CD8-positive, alpha-beta memory T cell (primary cell): Measurements from ENCODE around the gene ADGRG2. TPM values are rescaled to one million over a fixed set of nuclear protein-coding genes. Genes with fewer than 3 reads are reported as not detected.

ENCODE experiments used
- CTCF ChIA-PET: fragments of 350-600 bp; sonication (Branson Sonifier 250); formaldehyde crosslinking; loops from one replicate; lab custom pipeline; 2021; ENCODE audit warnings: antibody characterized with exemption; lab: Charles Lee
- POLR2A ChIA-PET: fragments of 350-600 bp; sonication (Branson Sonifier 250); formaldehyde crosslinking; loops from one replicate; lab custom pipeline; 2021; ENCODE audit warnings: antibody characterized with exemption; lab: Charles Lee
- DNase-seq, 5 donors: peaks; one replicate each; pipeline versions ENCODE4 v3.0.0 to v3.0.0-alpha.2; 2020 to 2022; ENCODE audit warnings: mixed read lengths in 1 of 5
- H3K27ac ChIP-seq: one replicate; pipeline ENCODE4 v1.7.0; 2013; ENCODE audit warnings: low read depth, mild to moderate bottlenecking, low read length, moderate library complexity
- H3K27me3 ChIP-seq: 2 replicates; pipeline ENCODE4 v1.7.0; 2013; ENCODE audit warnings: low read length, mild to moderate bottlenecking; ENCODE audit not compliant: insufficient read depth, poor library complexity, severe bottlenecking
- H3K36me3 ChIP-seq: 2 replicates; pipeline ENCODE4 v1.7.0; 2013; ENCODE audit warnings: mild to moderate bottlenecking, low read length, moderate library complexity; ENCODE audit not compliant: insufficient read depth
- H3K4me1 ChIP-seq: 2 replicates; pipeline ENCODE4 v1.7.0; 2013; ENCODE audit warnings: mild to moderate bottlenecking, low read length, moderate library complexity; ENCODE audit not compliant: insufficient read depth
- H3K4me3 ChIP-seq: 2 replicates; pipeline ENCODE4 v1.7.0; 2013; ENCODE audit warnings: mild to moderate bottlenecking, low read length
- H3K9me3 ChIP-seq: 2 replicates; pipeline ENCODE4 v1.7.0; 2013; ENCODE audit warnings: mild to moderate bottlenecking, low read length
- H3K27ac Mint-ChIP-seq, 8 donors: one replicate each; pipeline ENCODE4 v1.8.0; 2020 to 2021; ENCODE audit warnings: mixed read lengths in 8 of 8, mild to moderate bottlenecking in 6 of 8, inconsistent platforms in 3 of 8, moderate library complexity in 3 of 8
- H3K27me3 Mint-ChIP-seq, 2 donors: one replicate each; pipeline ENCODE4 v1.8.0; 2020 to 2021; ENCODE audit warnings: mixed read lengths in 2 of 2, mild to moderate bottlenecking in 1 of 2, moderate library complexity in 1 of 2
- H3K36me3 Mint-ChIP-seq, 3 donors: one replicate each; pipeline ENCODE4 v1.8.0; 2020 to 2021; ENCODE audit warnings: mixed read lengths in 3 of 3, inconsistent platforms in 1 of 3, mild to moderate bottlenecking in 1 of 3
- H3K4me1 Mint-ChIP-seq, 3 donors: one replicate each; pipeline ENCODE4 v1.8.0; 2020 to 2021; ENCODE audit warnings: mixed read lengths in 3 of 3, inconsistent platforms in 1 of 3, mild to moderate bottlenecking in 1 of 3
- H3K4me3 Mint-ChIP-seq, 7 donors: one replicate each; pipeline ENCODE4 v1.8.0; 2020 to 2021; ENCODE audit warnings: mixed read lengths in 7 of 7, mild to moderate bottlenecking in 6 of 7, moderate library complexity in 4 of 7, inconsistent platforms in 2 of 7
- H3K9me3 Mint-ChIP-seq, 5 donors: one replicate each; pipeline ENCODE4 v1.8.0; 2020 to 2022; ENCODE audit warnings: mixed read lengths in 5 of 5, mild to moderate bottlenecking in 3 of 5, moderate library complexity in 2 of 5, inconsistent platforms in 1 of 5
- polyA plus RNA-seq: library from polyadenylated mRNA; unstranded; fragments of 300-500 nt; fragmentation: Illumina TruSeq; gene quantifications from one replicate; pipeline ENCODE4 v1.2.3, GENCODE V29; 2021
- total RNA-seq, 2 experiments: library from RNA; stranded (reverse); gene quantifications; one replicate each; pipeline ENCODE4 v1.2.3, GENCODE V29; 2021

The ADGRG2 gene
- total and polyA plus RNA-seq, 3 experiments from 2014 or later: 0.05 TPM; not detected in 2

DNA sequence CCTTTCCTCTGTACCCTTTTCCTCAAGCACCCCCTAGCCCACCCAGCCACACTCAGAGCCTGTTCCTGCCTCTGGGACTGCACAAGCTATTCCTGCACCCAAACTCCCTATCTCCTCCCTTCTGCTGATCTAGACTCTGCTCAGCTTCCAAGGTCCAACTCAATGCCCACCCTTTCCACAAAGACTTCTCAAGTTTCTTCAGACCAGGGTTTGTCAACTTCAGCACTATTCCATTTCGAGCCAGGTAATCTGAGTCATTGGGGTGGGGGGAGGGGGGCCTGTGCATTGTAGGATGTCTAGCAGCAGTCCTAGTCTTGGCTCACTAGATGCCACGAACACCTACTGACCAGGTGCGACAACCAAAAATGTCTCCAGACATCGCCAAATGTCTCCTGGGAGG, 175.7 kb downstream of the ADGRG2 start:
- H3K4me1 ChIP-seq: no peaks in the 10 kb centered on the region
- H3K36me3 ChIP-seq: peaks cover 4% of the 10 kb centered on the region
- no peak overlapping the region for H3K27ac ChIP-seq
- ChIA-PET CTCF (no interaction called here), POLR2A (no interaction called here)
- Mint-ChIP-seq H3K4me1 (no peaks in the 10 kb centered on the region), H3K27ac (peak overlapping the region in 1 of 8 donors; percentile 32), H3K4me3 (no peak overlapping the region), H3K9me3 (peaks cover 0 to 5% (median 0%) of the 10 kb centered on the region in 5 donors), H3K27me3 (peaks cover 0 to 2% of the 10 kb centered on the region in 2 donors), H3K36me3 (peaks cover 6 to 71% (median 9%) of the 10 kb centered on the region in 3 donors)
- H3K27me3 ChIP-seq: no peaks in the 10 kb centered on the region
- H3K4me3 ChIP-seq: no peak overlapping the region
- DNase-seq: no peak
- H3K9me3 ChIP-seq: no peaks in the 10 kb centered on the region

DNA sequence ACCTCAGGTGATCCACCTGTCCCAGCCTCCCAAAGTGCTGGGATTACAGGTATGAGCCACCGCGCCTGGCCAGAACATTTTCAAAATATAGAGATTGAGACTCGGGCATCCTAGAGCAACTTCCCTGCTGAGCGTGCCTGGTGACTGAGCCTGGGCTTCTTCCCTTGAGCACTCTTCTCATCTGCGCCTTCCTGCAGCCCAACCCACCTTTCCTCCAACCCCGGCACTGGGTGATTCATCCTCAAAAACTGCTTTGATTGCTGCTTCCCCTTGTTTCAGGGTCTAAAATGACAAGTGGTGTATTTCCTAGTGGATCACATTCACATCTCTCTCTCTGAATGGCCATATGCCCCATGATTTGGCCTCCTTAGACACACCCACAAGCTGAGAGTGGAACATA, 176.1 kb downstream of the ADGRG2 start:
- Histone ChIP-seq H3K4me1 (no peaks in the 10 kb centered on the region), H3K9me3 (no peaks in the 10 kb centered on the region), H3K36me3 (peaks cover 4% of the 10 kb centered on the region), H3K4me3 (no peak overlapping the region), H3K27me3 (no peaks in the 10 kb centered on the region), H3K27ac (no peak overlapping the region)
- ChIA-PET CTCF (no interaction called here), POLR2A (no interaction called here)
- Mint-ChIP-seq H3K9me3 (peaks cover 0 to 5% (median 0%) of the 10 kb centered on the region in 5 donors), H3K27ac (no peak overlapping the region), H3K4me3 (no peak overlapping the region), H3K36me3 (peaks cover 3 to 71% (median 9%) of the 10 kb centered on the region in 3 donors), H3K27me3 (peaks cover 0 to 2% of the 10 kb centered on the region in 2 donors), H3K4me1 (no peaks in the 10 kb centered on the region)
- no peak for DNase-seq

DNA sequence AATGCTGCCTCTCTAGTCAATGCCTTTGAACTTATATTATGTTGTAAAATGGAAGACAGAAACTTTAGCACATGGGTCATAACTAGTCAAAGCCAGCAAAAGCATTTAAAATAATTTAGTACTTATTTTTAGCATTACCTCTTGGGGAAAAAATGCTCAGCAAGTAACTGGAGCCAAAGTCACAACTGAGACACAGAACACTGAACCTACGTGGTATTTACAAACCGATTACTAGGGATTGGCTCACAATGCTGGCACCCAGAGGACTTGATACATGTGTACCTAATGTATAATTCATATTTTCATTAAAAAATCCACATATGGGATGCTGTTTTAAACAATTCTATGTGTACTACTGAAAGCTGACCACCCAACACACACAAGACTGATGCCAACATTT, 176.8 kb downstream of the ADGRG2 start:
- peaks cover 0 to 2% of the 10 kb centered on the region in 2 donors for H3K27me3 Mint-ChIP-seq
- H3K9me3 Mint-ChIP-seq: peaks cover 0 to 6% (median 0%) of the 10 kb centered on the region in 5 donors
- Histone ChIP-seq H3K4me3 (no peak overlapping the region), H3K27ac (no peak overlapping the region), H3K36me3 (peaks cover 4% of the 10 kb centered on the region), H3K27me3 (no peaks in the 10 kb centered on the region), H3K4me1 (no peaks in the 10 kb centered on the region), H3K9me3 (no peaks in the 10 kb centered on the region)
- ChIA-PET CTCF (no interaction called here), POLR2A (no interaction called here)
- DNase-seq: no peak
- no peak overlapping the region for H3K4me3 Mint-ChIP-seq
- H3K27ac Mint-ChIP-seq: no peak overlapping the region
- H3K4me1 Mint-ChIP-seq: no peaks in the 10 kb centered on the region
- peaks cover 3 to 71% (median 7%) of the 10 kb centered on the region in 3 donors for H3K36me3 Mint-ChIP-seq

DNA sequence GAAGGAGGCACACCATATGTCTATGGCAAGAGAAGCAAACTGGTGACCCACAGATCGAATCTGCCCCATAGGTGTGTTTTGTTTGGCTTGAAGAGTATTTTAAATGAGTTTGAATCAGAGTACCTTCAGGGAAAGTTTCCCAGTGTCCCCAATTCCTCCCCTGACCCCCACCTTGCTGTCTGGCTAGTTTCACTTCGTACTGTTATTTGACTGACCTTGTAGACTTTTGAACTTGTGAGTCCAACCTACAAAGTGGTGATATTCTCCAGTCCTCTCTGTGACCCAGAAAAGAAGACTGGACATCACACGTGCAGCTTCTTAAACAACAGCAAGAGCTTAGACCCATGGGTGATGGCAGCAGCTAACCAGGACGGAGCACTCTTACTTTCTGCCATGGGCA, 177.8 kb downstream of the ADGRG2 start:
- ChIA-PET POLR2A (no interaction called here), CTCF (no interaction called here)
- Histone ChIP-seq H3K27me3 (no peaks in the 10 kb centered on the region), H3K4me3 (no peak overlapping the region), H3K27ac (no peak overlapping the region), H3K4me1 (no peaks in the 10 kb centered on the region), H3K9me3 (no peaks in the 10 kb centered on the region), H3K36me3 (peaks cover 4% of the 10 kb centered on the region)
- no peak overlapping the region for H3K4me3 Mint-ChIP-seq
- H3K4me1 Mint-ChIP-seq: no peaks in the 10 kb centered on the region
- H3K27ac Mint-ChIP-seq: no peak overlapping the region
- no peak for DNase-seq
- H3K36me3 Mint-ChIP-seq: peaks cover 3 to 69% (median 7%) of the 10 kb centered on the region in 3 donors
- H3K9me3 Mint-ChIP-seq: peaks cover 0 to 3% (median 0%) of the 10 kb centered on the region in 5 donors
- H3K27me3 Mint-ChIP-seq: peaks cover 0 to 2% of the 10 kb centered on the region in 2 donors

DNA sequence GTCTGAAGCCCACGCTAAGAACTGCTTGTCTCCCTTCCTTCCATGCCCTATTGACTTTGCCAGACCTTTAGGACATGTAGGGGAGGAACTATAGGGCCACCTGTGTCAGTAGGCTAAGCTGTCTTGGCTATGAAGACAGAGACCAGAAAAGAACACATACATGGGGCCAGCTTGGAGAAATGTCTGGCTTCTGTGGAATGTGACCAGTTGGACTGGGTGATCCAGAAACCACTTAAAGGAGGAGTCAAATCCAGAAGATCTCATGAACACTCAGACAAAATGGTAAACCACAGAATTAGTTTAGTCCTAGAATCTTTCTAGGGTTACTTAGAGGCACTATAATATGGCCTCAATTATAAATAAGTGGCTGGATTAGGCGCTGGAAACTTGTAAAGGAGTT, 180.4 kb downstream of the ADGRG2 start:
- Mint-ChIP-seq H3K27ac (no peak overlapping the region), H3K4me1 (no peaks in the 10 kb centered on the region), H3K27me3 (peaks cover 0 to 4% of the 10 kb centered on the region in 2 donors), H3K36me3 (peaks cover 0 to 71% (median 8%) of the 10 kb centered on the region in 3 donors), H3K9me3 (peaks cover 0 to 3% (median 0%) of the 10 kb centered on the region in 5 donors), H3K4me3 (no peak overlapping the region)
- ChIA-PET CTCF (no interaction called here), POLR2A (no interaction called here)
- no peaks in the 10 kb centered on the region for H3K27me3 ChIP-seq
- DNase-seq: no peak
- no peak overlapping the region for H3K4me3 ChIP-seq
- H3K36me3 ChIP-seq: peaks cover 4% of the 10 kb centered on the region
- no peak overlapping the region for H3K27ac ChIP-seq
- H3K9me3 ChIP-seq: no peaks in the 10 kb centered on the region
- no peaks in the 10 kb centered on the region for H3K4me1 ChIP-seq

Other genes starting within 250 kb of the ADGRG2 start
- gene PHKA2, start 138.4 kb downstream of the ADGRG2 start, total RNA-seq: 10 to 100 TPM; 16.0 to 16.1 TPM
- 9.7 TPM for gene PHKA2, start 138.4 kb downstream of the ADGRG2 start, polyA plus RNA-seq
- gene PDHA1, start 221.5 kb upstream of the ADGRG2 start, total RNA-seq: 100 to 1,000 TPM; 251 to 265 TPM
- gene PDHA1, start 221.5 kb upstream of the ADGRG2 start, polyA plus RNA-seq: 81.6 TPM